Measurements from ENCODE around the gene NT5C3B.
A peak's percentile ranks its signal among the peaks of the same experiment; 100 is the strongest.

The NT5C3B gene

DNA sequence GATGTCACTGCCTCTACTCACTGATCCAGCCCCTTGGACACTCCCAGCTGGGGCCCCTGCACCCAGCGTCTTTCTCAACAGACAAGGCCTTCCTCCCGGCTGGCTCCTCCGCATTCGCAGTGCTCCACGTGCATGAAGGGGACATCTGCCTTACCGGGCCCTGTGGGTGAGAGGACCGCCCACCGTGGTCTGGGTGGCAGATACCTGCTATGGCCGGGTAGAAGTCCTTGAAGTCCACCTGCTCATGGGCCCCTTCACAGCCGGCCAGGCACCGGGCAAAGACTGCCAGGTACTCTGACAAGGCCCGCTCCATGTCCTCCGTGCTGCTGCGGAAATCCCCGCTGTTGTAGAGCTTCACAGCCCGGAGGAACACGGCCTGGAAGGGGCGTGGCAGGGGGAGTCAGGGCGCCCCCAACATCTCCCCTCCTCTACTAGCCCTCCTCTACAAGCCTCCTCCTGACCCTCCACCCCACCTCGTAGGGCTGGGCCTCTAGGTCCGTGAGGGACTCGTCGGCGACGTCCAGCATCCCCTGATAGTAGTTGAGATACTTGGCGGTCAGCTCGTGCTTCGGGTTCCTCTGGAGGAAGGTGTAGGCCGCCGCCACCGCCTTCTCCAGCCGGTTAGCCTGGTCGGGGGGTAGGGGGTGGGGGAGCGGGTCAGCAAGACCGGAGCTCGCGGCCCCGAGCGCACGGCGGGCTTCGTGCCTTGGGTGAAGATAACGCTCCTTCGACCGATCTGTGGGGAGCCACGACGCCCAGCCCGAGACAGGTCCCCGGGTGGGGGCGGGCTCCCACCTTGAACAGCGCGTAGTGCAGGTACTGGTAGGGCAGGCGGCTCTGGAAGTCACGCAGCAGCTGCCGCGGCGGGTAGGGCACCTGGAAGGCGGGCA, 25.1 kb downstream of the NT5C3B start:
- DNase-seq, result no peak

DNA sequence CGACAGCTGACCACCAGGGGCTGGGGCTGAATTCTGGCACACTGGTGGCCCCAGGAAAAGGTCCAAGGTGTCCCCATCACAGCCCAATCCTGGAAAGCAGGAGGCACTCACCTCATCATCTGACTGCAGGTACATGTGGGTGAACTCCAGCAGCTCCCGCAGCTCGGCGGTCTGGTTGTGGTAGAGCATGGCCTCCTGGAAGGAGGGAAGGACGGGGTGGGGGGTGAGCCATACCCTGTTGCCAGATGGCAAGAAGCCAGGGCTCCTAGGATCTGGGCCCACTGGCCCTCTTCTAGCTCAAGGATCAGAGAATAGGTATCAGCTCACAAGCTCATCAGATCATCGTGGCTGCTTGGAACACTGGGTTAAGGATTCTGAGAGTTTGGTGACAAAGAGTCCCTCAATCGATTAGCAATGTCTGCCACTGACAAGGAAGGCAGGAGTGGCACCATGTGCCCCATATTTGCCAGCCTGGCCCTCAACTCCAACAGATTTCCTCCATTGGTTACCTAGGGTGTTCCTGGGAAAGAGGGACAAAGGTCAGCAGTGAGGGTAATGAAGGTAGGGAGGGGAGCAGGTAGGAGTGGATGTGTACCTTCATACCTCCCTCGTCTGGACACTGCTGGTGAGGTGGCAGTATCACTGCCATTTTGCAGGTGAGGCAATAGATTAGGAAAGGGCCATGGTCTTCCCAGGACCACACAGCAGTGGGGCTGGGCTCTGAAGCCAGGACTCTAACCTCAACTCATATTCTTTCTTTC, 29.2 kb downstream of the NT5C3B start:
- no peak for DNase-seq

DNA sequence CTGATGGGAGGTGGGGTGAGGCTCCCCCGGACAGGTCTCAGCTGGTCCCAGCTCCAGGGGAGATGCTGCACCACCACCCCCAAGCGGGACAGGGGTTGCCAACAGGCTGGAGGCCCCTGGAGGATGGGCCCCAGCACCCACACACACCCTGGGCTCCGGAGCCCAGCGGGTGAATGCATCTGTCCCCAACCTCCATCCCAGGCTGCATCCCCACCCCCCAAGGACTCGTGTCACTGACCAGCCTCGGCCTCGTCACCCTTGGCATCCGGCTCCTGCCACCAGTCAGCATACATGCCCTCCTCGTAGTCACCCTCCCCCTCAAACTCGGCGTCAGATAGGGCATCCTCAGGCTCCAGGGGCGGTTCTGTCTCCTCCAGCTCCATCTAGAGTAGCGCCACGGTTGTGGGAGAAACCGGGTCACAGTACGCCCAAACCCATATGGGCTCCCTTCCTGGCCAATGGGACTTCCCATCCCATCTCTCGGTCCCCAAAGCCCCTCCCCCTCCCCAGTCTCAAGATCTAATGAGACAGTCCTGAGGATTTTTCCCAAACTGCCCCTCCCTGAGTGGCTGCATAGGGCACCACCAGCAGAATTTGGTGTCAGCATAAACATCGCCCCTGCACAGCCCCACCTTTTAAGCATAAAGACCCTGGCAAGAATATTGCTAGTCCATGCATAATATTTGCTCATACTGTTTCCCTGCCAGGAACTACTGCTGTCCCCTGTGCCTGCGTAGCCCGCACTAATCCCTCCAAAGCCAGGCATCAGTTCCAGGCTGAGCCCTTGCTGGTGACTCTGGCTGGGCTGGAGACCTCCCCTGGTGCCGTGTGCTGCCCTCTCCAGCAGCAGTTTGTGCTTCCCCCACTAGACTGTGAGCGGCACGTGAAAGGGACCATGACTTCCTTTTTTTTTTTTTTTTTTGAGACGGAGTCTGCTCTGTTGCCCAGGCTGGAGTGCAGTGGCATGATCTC, 32.7 kb downstream of the NT5C3B start:
- no peak for DNase-seq

DNA sequence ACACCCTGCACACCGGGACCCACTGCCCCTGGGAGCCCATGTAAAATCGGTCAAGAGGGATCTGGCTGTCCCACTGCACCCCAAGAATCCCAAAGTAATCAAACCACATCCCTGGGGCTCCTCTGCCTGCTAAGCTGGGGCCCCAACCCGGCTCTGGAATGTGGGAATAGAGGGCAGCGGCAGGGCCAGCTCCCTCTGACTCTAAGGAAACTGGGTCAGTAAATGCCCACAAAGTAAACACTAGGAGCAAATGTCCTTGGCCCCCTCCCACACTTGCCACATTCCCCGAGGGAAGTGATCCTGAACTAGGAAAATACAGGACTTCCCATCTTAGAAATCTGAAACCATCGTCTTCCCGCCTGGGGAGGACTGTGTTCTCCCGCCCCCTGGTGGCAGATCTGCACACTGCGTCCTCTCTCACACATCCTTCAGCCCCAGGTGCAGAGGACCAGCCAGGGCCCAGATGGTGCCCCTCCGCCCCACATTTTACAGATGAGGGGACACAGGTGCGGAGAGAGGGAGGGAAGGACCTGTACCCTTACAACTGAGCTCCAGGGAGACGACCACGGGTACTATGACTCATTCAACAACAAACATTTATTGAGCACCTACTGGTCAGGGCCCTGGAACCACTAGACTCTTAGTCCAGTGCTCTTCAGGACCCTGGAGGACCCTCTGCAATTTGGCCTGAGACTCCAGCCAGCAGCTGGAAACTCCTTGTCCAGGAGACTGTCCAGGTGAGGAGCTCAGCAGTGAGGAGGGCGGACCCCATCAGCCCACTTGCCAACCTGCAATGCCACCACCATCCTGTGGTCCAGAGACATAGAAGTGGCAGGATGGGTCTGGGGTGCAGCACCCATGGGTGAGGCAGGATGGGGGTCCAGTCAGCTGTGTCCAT, 34.4 kb downstream of the NT5C3B start:
- peak; percentile 74 for DNase-seq

DNA sequence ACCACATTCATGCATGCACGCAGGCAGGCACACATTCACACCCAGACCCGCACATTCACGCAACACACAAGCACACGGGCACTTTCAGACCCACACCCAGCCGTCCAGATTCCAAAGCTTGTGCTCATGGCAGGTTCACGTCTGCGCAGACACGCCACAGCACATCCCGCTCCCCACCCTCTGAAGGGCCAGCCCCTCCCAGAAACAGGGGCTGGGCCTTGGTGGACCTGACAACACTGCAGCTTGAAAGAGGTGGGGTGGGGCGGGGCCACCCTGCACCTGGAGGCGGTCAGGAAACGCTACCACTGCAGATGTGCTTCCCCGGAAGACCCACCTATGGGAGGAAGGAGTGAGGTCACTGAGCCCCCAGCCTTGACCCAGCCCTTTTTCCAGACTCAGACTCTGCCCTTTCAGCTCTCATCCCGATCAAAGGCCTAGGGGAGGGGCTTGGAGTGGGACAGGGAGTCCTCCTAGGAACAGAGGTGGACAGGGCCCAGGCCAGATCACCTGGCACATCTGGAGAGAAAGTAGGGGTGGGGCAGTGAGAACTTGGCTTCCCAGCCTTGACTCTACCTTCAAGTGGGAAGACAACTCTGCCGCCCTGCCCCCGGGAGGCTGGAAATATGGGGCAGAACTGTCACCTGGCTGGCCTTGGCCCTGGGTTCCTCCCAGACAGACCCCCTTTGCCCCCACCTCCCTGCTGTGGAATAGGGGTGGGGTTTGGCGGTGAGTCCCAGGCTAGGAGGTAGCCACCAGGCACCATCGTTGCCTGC, 35.2 kb downstream of the NT5C3B start:
- peak; percentile 65 for DNase-seq

DNA sequence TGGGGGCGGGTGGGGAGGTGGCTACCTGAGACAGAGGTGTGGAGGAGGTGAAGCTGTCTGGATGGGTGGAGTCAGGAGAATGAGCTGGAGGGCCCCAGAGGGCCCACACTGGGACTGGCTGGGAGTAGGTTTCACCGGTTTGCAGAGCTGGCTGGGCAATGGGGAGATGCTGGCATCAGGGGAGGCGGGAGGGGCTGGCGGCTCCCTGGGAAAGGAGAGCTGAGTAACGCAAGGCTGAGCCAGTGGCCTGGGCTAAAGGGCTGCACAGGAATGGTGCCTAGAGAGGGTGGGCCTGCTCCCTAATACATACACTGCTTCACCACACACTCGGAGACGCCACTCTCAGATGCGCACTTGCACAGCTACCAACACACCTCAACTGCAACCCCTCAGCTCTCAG, 36.7 kb downstream of the NT5C3B start:
- DNase-seq, result no peak

DNA sequence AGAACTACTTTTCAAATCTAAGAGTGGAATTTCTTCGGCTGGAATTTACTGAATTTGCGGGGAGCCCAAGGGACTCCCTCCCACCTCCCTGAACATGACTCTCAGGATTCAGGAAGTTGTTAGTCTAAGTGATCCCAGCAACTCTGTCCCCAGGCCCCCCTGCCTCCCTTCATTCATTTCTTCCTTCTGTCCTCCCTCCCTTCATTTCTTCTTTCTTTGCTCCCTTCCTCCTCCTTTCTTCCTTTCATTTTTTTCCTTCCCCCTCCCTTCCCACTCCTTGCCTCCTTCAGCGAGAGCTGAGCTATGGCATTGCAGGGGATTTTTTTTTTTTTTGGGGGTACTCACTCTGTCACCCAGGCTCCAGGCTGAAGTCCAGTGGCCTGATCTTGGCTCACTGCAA, 38.7 kb downstream of the NT5C3B start:
- DNase-seq, result no peak

DNA sequence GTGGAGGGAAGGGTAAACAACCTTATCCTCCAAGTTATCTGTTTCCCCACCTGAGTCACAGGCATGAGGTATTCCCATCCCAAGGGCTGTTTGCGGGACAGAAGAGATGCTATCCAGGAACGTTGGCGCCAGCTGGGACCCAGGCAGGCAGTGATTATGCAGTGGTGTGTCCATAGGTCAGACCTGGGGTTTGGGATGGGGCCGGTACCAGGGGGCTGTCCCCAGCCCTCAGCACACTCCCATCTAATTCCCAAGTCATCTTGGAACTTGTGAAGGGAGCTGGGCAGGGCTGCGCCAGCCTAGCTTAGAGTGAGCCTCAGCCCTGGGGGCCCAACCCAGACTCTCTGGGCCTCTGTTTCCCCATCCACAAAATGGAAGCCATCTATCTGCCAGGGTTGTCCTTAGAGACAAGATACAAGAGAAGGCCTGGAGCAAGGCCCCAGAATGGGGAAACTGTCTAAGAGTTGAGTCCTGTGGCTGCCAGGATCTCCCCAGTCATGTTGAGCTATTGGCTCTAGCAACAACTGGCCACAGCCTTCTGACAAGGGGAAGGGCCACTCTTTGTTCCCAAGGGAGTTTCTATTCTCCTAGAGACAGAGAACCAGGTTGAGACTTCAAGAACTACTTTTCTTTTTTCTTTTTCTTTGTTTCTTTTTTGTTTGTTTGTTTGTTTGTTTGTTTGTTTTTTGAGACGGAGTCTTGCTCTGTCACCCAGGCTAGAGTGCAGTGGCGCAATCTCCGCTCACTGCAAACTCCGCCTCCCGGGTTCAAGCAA, 39.7 kb downstream of the NT5C3B start:
- DNase-seq, result no peak

DNA sequence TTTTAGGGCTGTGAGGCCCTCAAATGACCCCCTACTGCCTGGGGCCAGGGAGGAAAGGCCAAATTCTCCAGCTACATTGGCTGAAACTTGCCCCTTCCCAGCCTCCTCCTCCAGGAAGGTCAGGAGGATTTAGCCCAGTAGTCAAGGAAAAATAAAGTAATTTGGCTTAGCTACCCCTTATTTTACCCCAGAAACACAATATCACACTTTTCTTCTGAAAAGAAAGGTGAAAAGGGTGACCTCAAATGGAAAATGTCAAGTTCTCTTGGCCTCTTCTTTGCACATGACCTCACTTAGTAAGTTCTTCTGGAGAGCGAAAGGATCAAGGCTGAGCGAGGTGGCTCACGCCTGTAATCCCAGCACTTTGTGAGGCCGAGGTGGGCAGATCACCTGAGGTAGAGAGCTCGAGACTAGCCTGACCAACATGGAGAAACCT, 41.5 kb downstream of the NT5C3B start:
- DNase-seq, result no peak

DNA sequence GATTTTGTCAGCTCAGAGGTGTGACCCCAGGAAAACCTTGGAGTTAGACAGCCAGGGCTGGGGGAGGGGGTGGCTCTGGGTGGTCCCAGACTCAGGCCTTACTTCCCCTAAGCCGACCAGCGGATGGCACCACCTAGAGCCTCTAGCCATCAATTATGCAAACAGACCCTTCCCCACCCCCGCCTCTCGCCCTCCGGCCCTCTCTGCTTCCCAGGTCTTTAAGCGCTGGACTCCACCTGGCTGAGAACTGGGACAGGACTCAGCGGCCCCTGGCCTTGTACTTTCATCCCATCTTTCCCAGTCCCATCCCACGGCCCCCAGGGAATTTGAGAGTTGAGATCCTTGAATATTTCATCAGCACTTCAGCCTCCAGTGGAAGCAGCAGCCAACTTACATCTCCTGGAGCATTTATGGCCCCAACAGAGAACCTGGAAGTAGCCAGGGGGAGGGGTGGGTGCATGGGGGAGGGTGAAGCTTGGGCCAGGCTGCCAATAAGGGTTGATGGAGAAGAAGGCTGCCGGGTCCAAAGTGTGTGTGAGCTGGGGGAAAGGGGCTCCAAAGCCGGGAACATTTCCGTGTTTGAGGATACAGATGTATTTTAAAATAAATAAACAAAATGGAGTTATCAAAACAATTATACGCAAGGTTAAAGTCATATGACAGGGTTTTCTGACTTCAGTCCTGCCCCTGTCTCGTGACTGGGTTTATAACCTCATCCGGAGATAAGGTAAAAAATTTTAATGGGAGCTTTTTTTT, 42.1 kb downstream of the NT5C3B start:
- DNase-seq, result peak; percentile 58

DNA sequence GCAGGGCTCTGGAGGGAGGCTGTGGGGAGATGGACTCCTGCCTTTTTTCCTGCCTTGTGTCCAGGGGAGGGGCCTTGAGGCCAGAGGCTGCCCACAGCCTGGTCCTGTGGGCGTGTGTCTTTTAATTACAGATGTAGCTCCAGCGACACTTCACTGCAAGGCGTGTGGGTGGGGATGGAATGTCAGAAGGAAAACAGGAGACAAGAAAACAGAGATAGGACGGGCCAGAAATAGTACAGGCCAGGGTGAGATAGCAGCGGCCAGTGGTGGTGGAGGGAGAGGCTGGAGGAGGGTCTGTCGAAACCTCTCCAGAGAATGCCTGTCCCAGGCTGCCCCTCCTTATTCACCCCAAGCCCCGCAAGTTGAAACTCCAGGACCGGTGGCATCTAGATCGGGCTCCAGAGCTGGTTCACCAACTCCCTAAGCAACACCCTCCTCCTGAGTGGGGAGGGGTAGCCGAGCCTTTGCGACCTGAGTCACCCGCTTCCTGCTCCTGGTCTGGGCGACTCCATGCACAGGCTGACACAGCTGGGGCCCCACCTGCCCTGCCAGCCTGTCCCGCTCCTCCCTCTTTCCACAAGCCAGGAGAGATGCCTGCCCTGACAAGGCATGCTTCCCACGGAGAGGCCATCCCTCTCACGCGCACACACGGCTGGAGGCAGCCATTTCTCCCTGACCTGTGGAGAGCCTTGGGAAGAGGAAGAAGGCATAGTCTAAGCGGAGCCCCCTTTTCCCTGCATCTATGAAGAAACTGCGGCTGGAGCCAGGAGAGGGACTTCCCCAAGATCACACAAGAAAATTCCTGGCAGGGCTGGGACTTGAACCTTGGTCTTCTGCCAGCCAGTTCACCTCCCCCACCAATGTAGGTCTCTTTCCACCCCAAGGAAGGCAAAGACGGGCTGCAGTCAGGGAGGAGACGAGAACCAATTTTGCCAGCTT, 42.9 kb downstream of the NT5C3B start:
- DNase-seq, result no peak

DNA sequence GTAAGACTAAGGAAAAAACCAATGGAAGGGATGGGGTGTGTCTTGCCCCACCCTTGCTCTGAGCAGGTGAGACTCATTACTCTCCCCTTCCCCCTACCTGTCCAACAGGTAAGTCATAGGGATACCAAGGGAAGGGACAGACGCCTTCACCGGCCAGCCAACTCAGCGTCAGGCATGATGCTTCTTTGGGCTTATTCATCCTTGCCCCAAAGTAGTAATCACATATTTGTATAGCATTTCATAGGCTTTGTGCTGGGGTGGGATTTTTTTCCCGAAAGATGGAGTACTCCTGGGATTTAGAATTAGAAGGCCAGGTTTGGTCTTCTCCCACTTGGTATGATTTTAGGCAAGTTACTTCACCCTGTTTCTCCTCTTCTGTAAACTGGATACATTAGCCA, 49.0 kb downstream of the NT5C3B start:
- DNase-seq, result no peak

DNA sequence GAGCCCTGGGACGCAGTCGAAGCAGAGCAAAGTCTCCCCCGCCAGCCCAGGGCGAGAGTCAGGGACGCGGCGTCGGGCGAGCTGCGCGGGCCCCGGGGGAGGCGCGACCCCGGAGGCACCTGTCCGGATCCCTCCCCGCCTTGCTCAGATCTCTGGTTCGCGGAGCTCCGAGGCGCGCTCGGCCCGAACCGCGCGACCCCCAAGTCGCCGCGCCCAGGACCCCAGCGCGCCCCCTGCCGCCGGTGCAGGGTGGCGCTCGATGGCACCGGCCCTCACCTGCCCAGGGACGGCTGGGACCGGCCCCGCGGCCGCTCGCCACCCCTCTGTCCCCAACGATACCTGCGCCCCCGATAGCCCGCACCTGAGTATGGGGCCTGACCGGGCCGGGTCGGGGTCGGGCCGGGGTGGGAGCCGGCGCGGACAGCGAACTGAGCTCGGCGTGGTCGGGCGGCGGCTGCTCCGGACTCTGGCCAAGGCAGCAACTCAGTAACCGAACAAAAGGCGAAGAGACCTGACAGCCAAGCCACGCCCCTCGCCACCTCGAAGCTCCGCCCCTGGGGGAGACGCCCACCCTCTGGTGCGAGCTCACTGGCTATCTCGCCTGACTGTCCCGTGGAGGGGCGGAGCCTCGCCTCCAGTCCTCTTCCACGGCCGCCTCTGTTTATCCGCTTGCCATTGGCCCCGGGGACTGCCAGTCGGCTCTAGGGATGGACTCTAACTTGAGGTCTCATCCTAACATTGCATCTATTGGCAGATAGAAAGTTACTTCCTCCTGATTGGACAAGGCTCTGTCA, 49.6 kb downstream of the NT5C3B start, which contains the start of gene JUP:
JUP (minus strand) TSS at position 485 of the 794 bp plus-strand sequence. CDS start 14,857 bp downstream, outside the sequence.
- DNase-seq, result peak; percentile 98

DNA sequence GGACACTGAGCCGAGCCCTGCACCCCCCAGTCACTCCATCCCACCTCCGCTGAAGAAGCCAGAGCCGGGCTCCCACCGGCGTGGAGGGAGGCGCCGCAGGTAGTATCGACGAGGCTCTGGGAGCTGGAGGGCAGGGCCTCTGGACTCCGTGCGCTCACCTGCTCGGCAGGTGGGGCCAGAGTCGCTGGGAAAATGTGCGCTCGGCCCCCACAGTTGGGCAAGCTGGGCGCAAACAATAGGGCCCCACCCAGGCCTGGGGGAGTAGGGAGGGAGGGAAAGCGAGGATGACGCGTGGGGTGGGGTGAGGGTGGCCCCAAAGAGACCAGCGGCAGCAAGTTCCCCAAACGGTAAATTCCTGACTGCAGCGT, 50.2 kb downstream of the NT5C3B start:
- no peak for DNase-seq

DNA sequence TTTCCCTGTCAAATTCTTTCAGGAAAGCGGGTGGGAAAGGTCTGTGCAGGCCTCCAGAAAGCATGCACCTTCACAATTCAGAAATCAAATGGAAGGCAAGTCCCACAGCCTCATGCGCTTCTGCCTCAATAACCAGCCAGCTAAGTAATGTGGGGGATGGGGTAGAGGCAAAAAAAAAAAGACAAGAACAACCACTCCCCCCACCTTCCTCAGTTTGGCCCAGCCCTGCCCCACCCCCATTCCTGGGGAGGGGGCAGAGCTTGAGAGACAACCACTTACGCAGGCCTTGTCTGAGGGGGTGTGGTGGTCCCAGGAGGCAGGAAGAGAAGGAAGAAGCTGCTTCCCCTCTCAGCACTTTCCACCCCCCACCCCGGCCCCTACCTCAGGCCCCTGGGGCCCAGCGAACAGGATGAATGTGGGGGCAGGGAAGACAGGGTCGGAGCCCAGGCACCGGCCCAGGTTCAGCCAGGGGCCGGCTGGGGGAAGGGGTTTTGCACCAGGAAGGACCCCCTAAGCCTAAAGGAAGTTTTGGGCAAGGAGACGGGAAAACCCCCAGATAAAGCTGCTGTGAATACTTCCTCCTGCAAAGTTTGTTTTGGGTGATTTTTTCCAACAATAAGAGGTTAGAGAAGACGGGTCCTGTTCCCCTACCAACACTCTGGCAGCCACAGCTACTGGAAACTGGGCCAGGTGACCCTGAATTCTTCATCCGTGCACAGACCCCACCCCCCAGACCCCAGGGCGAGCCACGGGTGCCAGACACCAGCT, 50.8 kb downstream of the NT5C3B start:
- no peak for DNase-seq

DNA sequence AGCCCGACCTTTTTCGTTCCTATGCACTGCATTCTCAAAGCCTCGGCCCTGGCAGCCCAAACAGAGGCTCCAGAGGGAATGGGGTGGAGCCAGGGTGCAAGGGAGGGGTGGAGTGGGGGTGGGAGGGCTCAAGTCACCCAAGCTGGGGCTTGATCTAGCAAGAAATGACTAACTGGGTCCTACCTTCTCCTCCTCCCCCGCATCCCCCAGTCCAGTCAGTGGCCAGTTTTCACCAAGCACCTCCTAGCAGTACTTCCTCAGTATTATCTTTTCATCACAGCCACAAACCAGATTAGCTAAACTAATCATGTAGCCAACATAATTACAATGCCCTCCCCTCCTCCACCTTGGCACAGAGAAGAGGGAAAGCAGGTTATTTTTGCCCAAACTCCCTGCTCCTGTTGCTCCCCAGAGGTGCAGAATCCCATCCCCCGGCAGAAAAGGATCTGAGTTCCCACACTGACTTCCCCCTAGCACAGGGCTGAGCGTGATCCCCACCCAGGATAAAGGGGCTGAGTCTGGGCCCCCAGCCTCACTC, 51.8 kb downstream of the NT5C3B start:
- DNase-seq, result no peak

Data from fibroblast of skin of scalp (primary cell).